Brain pericyte (primary cell): ENCODE data around the gene GPR161.

Source experiments
- DNase-seq: peaks from one replicate; pipeline ENCODE4 v3.0.0-alpha.2; 2012; ENCODE audit warnings: low read depth, low spot score

Gene GPR161

GRCh38 chr1:168148916-168149315, 12.2 kb upstream of the GPR161 start:
- no peak for DNase-seq

- no peak for DNase-seq
These were observed 9.9 kb upstream of the GPR161 start for GRCh38 chr1:168146626-168147025.

- no peak for DNase-seq
These were observed 9.4 kb upstream of the GPR161 start for GRCh38 chr1:168146160-168146539.

DNA sequence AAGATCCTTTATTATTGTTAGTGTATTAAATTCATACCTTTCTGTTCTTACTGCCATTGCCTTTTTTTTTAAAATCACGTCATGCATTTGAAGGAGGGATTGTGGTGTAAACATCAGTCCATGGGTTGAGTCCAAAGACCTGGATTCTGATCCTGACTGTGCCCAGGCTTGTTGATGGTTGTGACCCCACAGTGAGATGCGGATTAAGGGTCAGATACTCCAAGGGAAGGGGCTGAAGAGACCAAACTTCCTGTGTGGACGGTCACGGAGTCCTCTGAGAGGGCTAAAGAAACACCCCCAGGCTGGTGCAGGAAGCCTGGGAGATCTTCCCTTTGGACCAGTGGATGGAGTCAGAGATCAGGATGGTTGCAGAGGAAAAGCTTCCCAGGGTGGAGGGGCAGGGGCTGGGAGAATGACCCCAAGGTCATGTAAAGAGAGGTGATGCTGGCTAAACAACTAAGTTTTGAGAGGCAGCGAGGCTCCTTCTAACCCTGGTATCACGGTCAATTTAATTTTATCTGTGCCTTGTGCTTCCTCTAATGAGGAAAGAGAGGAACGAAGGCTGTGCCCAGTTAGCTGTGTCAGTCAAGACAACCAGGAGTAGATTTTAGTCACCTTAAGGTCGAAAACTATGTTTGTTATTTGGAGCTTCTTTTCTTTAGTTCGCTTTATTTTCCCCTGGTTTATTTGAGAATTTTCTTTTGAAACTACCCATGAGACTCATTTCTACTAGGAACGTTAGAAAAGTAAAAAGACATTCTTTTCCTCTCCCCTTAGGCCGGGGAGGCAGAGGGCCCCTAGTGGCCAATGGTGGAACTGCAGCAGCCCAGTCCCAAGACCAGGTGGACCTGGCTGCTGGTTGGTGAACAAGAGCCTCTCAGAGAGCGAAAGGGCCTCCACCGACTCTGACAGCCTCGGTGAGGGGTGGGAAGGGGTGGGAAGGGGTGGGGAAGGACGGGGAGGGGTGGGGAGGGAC, 8.7 kb upstream of the GPR161 start:
- peak; percentile 50 for DNase-seq

DNA sequence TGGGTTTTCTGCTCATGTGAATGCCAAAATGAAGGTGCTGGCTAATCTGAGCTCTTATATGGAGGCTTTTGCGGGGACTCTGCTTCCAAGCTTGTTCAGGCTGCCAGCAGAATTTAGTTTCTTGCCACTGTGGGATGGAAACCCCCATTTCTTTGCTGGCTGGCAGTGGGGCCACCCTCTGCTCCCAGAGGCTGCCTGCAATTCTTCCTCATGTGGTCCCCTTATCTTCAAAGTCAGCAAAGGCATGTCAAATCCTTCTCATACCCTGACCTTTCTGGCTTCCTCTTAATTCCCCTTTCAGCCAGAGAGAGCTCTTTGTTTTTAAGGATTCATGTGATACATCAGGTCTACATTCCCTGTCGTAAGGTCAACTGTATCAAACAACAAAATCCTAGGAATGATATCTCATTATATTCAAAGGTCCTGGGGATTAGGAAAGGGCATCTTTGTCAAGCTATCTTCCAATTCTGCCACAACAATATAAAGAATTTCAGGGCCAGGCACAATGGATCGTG, 5.2 kb upstream of the GPR161 start:
- no peak for DNase-seq

GRCh38 chr1:168139070-168139469, 2.3 kb upstream of the GPR161 start:
- DNase-seq: no peak

DNA sequence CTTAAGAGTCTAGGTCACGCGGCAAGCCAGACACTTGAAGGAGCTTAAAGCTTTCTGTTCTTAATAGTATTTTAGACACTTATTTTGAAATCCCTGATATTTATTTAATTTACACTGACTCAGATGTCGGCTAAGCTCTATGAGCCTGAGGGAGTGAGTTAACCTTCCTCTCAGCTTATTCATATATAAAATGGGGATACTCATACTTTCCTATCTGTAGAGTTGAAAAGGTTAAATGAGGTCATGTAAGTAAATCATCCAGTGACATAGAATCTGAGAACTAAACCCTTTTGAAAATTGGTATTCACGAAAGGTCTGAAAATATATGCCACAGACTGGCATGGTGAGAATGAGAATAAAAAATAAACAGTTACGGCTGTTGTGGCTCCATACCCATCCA, 1.4 kb upstream of the GPR161 start:
- DNase-seq: no peak

GRCh38 chr1:168137515-168137821, 738 bp upstream of the GPR161 start:
- no peak for DNase-seq

DNA sequence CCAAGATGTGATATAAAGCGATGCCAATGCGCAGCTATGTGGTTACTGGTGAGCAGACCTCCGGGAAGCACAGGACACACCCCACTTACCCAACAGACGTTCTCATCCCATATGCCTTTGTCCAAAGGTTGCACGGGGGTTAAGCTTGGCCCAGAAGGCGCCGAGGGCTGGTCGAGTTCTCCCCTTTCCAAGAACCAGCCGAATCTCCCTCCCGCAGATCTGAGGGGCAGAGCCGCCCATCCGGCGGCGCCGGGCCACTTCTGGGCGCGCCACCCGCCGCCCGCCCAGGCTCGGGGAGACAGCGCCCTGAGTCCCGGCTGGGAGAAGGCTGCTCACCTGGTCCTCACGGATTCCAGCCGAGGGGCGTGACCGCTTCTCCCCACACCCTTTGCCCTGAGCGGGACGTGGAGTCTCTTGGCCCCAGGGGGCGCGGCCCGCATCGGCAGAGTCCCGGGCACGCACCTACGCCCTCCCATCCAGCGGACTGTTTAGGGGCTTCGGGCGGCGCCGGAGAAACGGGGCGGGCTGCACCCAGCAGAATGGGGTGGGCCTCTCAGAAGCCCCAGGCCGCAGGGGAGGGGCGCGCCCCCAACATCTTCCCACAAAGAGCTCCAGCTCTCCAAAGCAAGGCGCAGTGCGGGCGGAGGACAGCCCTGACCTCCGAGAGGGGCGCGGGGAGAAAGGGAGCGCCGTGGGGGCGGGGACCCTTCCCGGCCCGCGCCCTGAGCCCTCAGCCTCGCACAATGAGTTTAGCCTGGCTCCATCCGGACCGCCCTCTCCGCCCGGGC, 615 bp downstream of the GPR161 start:
- DNase-seq: no peak

DNA sequence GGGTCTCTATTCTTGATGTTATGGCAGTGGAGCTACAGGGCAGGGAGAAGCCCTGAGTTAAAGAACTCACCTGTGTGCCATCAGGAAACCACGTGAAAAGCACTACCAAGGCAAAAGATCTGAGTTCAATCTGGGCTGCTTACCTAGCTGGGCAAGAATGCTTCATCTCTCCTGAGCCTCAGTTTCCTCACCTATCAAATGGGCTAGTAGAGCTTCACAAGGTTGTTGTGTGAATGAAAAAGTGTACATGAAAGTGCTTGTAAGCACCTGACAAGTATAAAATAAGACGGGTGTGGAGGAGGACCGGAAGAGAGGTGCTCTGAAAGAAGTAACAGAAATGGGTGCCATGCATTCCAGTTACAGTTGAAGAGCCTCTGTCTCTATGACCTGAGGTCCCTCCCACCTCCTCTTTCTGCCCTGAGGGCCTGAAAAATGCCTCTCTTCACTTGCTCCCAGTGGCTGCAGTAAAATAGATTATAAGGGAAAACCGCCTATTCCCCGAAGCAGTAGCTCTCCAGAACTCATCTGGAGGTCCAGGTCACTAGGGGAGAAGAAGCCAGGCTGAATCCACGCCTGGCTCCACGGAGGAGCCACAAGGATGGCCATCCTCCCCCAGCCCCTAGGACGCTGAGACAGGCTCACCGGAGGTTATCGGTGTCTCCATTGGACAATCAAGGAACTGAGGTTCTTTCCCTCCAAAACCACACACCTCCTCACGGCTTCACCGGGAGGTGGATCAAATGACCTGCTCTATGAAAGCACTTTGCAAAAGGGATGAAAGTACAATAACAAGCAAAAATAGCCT, 1.4 kb downstream of the GPR161 start:
- no peak for DNase-seq

- no peak for DNase-seq
These were observed 2.1 kb downstream of the GPR161 start for GRCh38 chr1:168134642-168135041.

GRCh38 chr1:168134132-168134531, 2.6 kb downstream of the GPR161 start:
- no peak for DNase-seq

- DNase-seq: no peak
These were observed 6.8 kb downstream of the GPR161 start for GRCh38 chr1:168129933-168130332.

- no peak for DNase-seq
These were observed 9.2 kb downstream of the GPR161 start for GRCh38 chr1:168127503-168127902.

DNA sequence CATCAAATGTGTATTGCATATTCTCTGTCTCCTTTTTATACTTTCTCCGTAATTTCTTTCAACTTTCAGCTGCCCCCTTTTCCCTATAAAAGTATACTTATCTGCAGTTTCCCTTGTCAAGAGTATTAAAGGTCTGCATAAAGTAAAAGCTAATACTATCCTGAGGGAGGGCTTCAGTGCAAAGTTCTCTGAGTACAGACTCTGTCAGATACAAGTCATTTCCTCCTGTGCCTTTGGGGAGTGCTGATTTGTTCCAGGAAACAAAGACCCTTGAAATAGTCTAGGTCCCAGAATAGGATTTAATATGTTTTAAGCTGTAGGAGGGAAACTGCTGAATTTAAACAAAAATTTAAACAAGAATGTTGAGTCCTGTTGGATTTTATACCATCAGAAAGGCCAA, 11.7 kb downstream of the GPR161 start:
- DNase-seq: no peak

GRCh38 chr1:168121401-168122011, 15.2 kb downstream of the GPR161 start:
- peak; percentile 83 for DNase-seq

DNA sequence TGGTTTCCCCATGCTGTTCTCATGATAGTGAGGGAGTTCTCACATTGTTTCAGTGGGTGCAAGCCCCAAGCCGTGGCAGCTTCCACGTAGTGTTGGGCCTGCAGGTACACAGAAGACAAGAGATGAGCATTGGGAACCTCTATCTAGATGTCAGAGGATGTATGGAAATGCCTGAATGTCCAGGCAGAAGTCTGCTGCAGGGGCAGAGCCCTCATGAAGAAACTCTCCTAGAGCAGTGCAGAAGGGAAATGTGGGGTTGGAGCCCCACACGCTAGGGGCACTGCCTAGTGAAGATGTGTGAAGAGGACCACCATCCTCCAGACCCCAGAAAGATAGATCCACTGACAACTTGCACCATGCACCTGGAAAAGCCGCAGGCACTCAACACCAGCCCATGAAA, 17.0 kb downstream of the GPR161 start:
- DNase-seq: no peak

DNA sequence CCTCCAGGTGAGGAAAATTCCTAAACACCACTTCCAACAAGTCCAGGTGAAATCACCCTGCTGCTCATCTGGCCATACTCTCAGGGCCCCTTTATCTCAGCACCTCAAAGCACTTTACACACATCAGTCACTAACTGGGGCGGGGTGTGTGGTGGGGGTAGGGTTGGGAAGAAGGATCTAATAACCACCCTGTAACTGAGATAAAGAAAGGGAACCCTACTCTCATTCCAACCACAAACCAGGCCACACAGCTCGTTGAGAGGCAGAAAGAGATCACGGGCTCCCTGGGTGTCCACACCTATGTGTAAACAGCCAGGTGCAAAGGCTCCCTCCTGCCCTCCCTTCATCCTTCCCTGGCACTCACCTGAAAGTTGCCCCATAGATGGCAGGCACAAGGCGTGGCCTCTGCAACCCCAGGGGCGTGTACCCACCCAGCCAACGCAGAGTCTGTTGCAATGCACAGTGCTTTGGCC, 20.4 kb downstream of the GPR161 start:
- no peak for DNase-seq

DNA sequence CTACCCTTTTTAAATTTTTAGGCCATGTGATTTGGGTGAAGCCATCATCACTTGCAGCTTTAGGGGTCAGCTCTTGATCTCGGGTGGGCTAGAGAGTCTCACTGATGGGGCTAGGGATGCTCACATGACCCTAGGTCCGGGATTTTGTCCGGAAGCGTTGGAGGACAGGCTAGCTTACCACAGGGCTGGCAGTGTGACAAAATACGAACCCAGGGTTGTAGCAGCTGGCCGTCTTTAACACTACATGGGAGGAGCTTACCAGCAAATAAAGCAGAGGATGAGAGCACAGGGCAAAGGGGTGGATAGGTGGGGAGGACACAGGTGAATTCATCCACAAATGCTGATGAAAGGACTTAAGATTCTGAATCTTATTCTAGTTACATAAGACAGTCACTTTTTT, 21.9 kb downstream of the GPR161 start:
- no peak for DNase-seq

DNA sequence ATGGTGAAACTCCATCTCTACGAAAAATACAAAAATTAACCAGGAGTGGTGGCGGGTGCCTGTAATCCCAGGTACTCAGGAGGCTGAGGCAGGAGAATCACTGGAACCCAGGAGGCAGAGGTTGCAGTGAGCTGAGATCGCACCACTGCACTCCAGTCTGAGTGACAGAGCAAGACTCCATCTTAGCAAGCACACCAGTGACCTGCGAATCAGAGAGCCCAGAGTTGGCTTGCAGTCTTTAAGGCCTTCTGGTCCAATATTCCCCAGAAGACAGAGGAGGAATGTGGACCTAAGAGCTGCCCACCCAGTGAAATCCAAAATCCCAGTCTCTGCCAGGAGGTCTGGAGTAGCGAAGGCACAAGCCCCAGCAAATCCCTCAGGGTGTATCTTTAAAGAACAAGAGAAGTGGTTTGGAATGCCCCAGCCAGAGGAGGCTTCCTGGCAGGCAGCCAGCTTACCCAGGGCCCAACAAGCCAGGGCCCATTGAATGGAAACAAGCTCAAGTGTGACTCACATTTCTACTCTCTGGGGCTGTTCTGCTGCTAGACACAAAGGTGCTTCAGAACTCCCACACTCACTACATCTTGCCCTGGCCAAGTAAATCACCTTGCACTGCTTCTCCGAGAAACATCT, 23.9 kb downstream of the GPR161 start:
- peak; percentile 24 for DNase-seq
